ENCODE results near the gene ATF6B. TPM values are rescaled to one million over a fixed set of nuclear protein-coding genes. Genes with fewer than 3 reads are reported as not detected.

ATF6B gene
- total and polyA plus RNA-seq, 2 of the 13 experiments (the other 11 are each of a cell fraction or from before 2014, with no cell fraction given): 18.1 to 44.0 TPM

DNA sequence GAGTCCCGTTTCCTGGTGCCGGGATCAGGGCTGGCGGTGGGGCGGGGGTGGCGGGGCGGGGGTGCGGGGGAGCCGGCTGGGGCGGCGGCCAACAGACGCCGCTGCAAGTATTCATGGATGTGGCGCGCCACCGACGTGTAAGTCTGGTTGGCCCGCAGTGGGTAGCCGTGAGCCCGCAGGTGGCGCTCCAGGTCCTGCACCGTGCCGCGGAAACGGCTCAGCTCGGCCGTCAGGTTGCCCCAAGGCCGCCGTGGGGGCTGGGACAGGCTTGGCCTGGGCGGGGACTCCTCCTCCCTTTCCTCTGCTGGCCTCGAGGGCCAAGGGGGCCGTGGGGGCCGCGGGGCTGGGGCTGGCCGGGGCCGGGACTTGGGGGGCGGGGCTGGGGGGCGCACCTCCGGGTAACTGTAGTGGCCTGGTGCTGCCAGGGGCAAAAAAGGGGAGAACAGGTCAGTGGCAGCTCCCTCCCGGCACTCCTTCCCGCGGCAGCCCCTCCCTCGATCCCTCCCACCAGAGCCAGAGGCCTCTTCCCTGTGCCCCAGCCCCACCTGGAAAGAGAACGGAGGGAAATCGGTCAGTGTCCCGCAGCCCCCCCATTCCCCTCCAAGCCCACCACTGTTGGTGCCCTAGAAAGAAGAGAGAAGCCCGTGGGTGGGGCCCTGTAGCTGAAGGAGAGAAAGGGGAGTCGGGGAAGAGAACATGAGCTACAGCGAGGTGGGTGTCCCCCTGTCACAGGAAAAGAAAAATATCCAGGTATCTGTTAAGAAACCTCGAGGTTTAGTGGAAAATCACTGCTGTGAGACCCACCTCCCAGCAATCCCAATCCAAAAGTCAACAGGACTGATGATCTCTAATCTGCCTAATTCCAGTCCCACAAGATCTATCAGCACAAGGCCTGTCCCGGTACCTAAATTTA is 40.2 kb downstream of the ATF6B start (continued):
- TF ChIP-seq SATB2 (CRISPR knock-in tag; IDR thresholded peaks at IDR 0.05): no peak
- no peak for TF ChIP-seq ZNF382 (CRISPR knock-in tag; IDR thresholded peaks at IDR 0.05; ENCODE audit: borderline replicate concordance)
- no peak for TF ChIP-seq ZFP62 (CRISPR knock-in tag; IDR thresholded peaks at IDR 0.05)
- TF ChIP-seq ZNF432 (CRISPR knock-in tag; IDR thresholded peaks at IDR 0.05; ENCODE audit: borderline replicate concordance): no peak
- peak; percentile 71 for TF ChIP-seq SP5 (CRISPR knock-in tag; IDR thresholded peaks at IDR 0.05; ENCODE audit: borderline replicate concordance, low read depth)
- peak; percentile 49; the same call in 1 of the 2 replicates for TF ChIP-seq MEIS2 (CRISPR knock-in tag; IDR thresholded peaks at IDR 0.05)
- TF ChIP-seq, protein P1, sequence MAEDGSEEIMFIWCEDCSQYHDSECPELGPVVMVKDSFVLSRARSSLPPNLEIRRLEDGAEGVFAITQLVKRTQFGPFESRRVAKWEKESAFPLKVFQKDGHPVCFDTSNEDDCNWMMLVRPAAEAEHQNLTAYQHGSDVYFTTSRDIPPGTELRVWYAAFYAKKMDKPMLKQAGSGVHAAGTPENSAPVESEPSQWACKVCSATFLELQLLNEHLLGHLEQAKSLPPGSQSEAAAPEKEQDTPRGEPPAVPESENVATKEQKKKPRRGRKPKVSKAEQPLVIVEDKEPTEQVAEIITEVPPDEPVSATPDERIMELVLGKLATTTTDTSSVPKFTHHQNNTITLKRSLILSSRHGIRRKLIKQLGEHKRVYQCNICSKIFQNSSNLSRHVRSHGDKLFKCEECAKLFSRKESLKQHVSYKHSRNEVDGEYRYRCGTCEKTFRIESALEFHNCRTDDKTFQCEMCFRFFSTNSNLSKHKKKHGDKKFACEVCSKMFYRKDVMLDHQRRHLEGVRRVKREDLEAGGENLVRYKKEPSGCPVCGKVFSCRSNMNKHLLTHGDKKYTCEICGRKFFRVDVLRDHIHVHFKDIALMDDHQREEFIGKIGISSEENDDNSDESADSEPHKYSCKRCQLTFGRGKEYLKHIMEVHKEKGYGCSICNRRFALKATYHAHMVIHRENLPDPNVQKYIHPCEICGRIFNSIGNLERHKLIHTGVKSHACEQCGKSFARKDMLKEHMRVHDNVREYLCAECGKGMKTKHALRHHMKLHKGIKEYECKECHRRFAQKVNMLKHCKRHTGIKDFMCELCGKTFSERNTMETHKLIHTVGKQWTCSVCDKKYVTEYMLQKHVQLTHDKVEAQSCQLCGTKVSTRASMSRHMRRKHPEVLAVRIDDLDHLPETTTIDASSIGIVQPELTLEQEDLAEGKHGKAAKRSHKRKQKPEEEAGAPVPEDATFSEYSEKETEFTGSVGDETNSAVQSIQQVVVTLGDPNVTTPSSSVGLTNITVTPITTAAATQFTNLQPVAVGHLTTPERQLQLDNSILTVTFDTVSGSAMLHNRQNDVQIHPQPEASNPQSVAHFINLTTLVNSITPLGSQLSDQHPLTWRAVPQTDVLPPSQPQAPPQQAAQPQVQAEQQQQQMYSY (CRISPR knock-in tag; IDR thresholded peaks at IDR 0.05): no peak
- TF ChIP-seq, protein P2, sequence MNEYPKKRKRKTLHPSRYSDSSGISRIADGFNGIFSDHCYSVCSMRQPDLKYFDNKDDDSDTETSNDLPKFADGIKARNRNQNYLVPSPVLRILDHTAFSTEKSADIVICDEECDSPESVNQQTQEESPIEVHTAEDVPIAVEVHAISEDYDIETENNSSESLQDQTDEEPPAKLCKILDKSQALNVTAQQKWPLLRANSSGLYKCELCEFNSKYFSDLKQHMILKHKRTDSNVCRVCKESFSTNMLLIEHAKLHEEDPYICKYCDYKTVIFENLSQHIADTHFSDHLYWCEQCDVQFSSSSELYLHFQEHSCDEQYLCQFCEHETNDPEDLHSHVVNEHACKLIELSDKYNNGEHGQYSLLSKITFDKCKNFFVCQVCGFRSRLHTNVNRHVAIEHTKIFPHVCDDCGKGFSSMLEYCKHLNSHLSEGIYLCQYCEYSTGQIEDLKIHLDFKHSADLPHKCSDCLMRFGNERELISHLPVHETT (CRISPR knock-in tag; conservative IDR thresholded peaks at IDR 0.05): no peak
- TF ChIP-seq ZNF891 (CRISPR knock-in tag; IDR thresholded peaks at IDR 0.05): no peak
- no peak for TF ChIP-seq TBP (CRISPR knock-in tag; IDR thresholded peaks at IDR 0.05)
- peak; percentile 49; the same call in 1 of the 2 replicates for TF ChIP-seq RXRB (CRISPR knock-in tag; IDR thresholded peaks at IDR 0.05; ENCODE audit: borderline replicate concordance)
- no peak for TF ChIP-seq ZNF773 (CRISPR knock-in tag; IDR thresholded peaks at IDR 0.05; ENCODE audit: borderline replicate concordance)
- 0 out of 2 replicates have a peak, but pooled peaks have one; percentile 30 for TF ChIP-seq RBFOX2 (IDR thresholded peaks at IDR 0.05; ENCODE audit: low read depth, low read length)
- TF ChIP-seq, protein P3, sequence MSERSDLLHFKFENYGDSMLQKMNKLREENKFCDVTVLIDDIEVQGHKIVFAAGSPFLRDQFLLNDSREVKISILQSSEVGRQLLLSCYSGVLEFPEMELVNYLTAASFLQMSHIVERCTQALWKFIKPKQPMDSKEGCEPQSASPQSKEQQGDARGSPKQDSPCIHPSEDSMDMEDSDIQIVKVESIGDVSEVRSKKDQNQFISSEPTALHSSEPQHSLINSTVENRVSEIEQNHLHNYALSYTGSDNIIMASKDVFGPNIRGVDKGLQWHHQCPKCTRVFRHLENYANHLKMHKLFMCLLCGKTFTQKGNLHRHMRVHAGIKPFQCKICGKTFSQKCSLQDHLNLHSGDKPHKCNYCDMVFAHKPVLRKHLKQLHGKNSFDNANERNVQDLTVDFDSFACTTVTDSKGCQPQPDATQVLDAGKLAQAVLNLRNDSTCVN (CRISPR knock-in tag; IDR thresholded peaks at IDR 0.05; ENCODE audit: borderline replicate concordance): no peak
- no peak for TF ChIP-seq NR1H2 (CRISPR knock-in tag; IDR thresholded peaks at IDR 0.05; ENCODE audit: borderline replicate concordance, low read depth)
- TF ChIP-seq ZNF776 (CRISPR knock-in tag; IDR thresholded peaks at IDR 0.05): no peak
- TF ChIP-seq FOXO1 (CRISPR knock-in tag; IDR thresholded peaks at IDR 0.05): 0 out of 2 replicates have a peak, but pooled peaks have one; percentile 30
- TF ChIP-seq ZNF101 (CRISPR knock-in tag; IDR thresholded peaks at IDR 0.05; ENCODE audit: borderline replicate concordance, low read depth): no peak
- TF ChIP-seq, protein P4, sequence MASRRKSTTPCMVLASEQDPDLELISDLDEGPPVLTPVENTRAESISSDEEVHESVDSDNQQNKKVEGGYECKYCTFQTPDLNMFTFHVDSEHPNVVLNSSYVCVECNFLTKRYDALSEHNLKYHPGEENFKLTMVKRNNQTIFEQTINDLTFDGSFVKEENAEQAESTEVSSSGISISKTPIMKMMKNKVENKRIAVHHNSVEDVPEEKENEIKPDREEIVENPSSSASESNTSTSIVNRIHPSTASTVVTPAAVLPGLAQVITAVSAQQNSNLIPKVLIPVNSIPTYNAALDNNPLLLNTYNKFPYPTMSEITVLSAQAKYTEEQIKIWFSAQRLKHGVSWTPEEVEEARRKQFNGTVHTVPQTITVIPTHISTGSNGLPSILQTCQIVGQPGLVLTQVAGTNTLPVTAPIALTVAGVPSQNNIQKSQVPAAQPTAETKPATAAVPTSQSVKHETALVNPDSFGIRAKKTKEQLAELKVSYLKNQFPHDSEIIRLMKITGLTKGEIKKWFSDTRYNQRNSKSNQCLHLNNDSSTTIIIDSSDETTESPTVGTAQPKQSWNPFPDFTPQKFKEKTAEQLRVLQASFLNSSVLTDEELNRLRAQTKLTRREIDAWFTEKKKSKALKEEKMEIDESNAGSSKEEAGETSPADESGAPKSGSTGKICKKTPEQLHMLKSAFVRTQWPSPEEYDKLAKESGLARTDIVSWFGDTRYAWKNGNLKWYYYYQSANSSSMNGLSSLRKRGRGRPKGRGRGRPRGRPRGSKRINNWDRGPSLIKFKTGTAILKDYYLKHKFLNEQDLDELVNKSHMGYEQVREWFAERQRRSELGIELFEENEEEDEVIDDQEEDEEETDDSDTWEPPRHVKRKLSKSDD (CRISPR knock-in tag; IDR thresholded peaks at IDR 0.05; ENCODE audit: low read depth): peak; percentile 60; the same call in 1 of the 2 replicates
- no peak for TF ChIP-seq GTF2F1 (IDR thresholded peaks at IDR 0.05; ENCODE audit: low read length)

Measured in HepG2 (cell line).